K562 (cell line): ENCODE data around the gene KMT2E. TPM values are rescaled to one million over a fixed set of nuclear protein-coding genes. Genes with fewer than 3 reads are reported as not detected.

Source experiments
- CHD4 ChIP-seq: fragments of 200-600 bp; sonication (generic); IDR thresholded peaks from 3 replicates; pipeline ENCODE4 v1.6.1; 2012; ENCODE audit warnings: low read depth, mild to moderate bottlenecking, mixed read lengths, low read length, inconsistent platforms; ENCODE audit not compliant: insufficient read depth, insufficient replicate concordance, poor library complexity, severe bottlenecking
- CXXC5 ChIP-seq: fragments of 250-450 bp; sonication (Bioruptor Pico); IDR thresholded peaks from 2 replicates; pipeline ENCODE4 v1.8.0; 2022; ENCODE audit warnings: inconsistent platforms, mild to moderate bottlenecking, moderate library complexity
- ELF4 ChIP-seq: fragments of 450-650 bp; formaldehyde crosslinking; IDR thresholded peaks from 2 replicates; pipeline ENCODE4 v1.4.0; 2022; ENCODE audit warnings: missing genetic modification characterization
- FOXA3 ChIP-seq, 2 experiments: fragments of 450-650 bp in 1 of 2; sonication (generic) in 1 of 2; formaldehyde crosslinking; IDR thresholded peaks in 1 of 2; conservative IDR thresholded peaks in 1 of 2; 2 replicates each; pipeline versions ENCODE4 v1.4.0 to v1.8.0; 2020 to 2022; ENCODE audit warnings: mild to moderate bottlenecking in 2 of 2, missing genetic modification reagents in 1 of 2
- FUS ChIP-seq: fragments of 200-400 bp; formaldehyde crosslinking; optimal IDR thresholded peaks from 2 replicates; pipeline ENCODE3; 2017; ENCODE audit warnings: low read depth, low read length
- GATAD2B ChIP-seq: fragments of 450-650 bp; IDR thresholded peaks from 2 replicates; pipeline ENCODE4 v1.6.1; 2017; ENCODE audit warnings: mild to moderate bottlenecking, borderline replicate concordance
- KDM4B ChIP-seq, 2 experiments: fragments of 450-650 bp in 1 of 2; sonication (generic) in 1 of 2; IDR thresholded peaks; 2 replicates each; pipeline ENCODE4 v1.6.1; 2016 to 2017; ENCODE audit warnings: borderline replicate concordance in 2 of 2, antibody characterized with exemption in 1 of 2, low read depth in 1 of 2, mild to moderate bottlenecking in 1 of 2
- NR2C1 ChIP-seq, 2 experiments: fragments of 450-650 bp; IDR thresholded peaks; 2 replicates each; pipeline ENCODE4 v1.6.1; 2017; ENCODE audit warnings: mild to moderate bottlenecking in 2 of 2, antibody characterized with exemption in 1 of 2, inconsistent platforms in 1 of 2, missing compliant biosample characterization in 1 of 2, missing genetic modification characterization in 1 of 2
- PYGO2 ChIP-seq: fragments of 450-650 bp; IDR thresholded peaks from 2 replicates; pipeline ENCODE4 v1.6.1; 2016; ENCODE audit warnings: mild to moderate bottlenecking, missing genetic modification characterization, moderate library complexity, missing compliant biosample characterization
- RBM25 ChIP-seq: fragments of 200-400 bp; formaldehyde crosslinking; IDR thresholded peaks from 2 replicates; pipeline ENCODE4 v1.6.1; 2018; ENCODE audit warnings: low read length, low read depth, moderate library complexity; ENCODE audit not compliant: severe bottlenecking
- RFX1 ChIP-seq: fragments of 450-650 bp; IDR thresholded peaks from 2 replicates; pipeline ENCODE4 v1.6.1; 2016; ENCODE audit warnings: mild to moderate bottlenecking, moderate library complexity
- SMC3 ChIP-seq: conservative IDR thresholded peaks from 2 replicates; pipeline ENCODE4 v1.6.1; 2011; ENCODE audit warnings: low read depth, low read length, improper control_type of control experiment; ENCODE audit not compliant: insufficient read depth
- TRIM24 ChIP-seq, 2 experiments: fragments of 450-650 bp; IDR thresholded peaks; 2 replicates each; pipeline ENCODE4 v1.6.1; 2016
- ZBTB17 ChIP-seq: fragments of 450-650 bp; formaldehyde crosslinking; IDR thresholded peaks from 2 replicates; pipeline ENCODE4 v1.4.0; 2020; ENCODE audit warnings: mild to moderate bottlenecking
- ZNF717 ChIP-seq: fragments of 250-450 bp; sonication (Bioruptor Pico); IDR thresholded peaks from 2 replicates; pipeline ENCODE4 v1.5.0; 2021
- ZSCAN32 ChIP-seq: fragments of 450-650 bp; formaldehyde crosslinking; IDR thresholded peaks from 2 replicates; pipeline ENCODE4 v1.4.0; 2020; ENCODE audit warnings: mild to moderate bottlenecking, moderate library complexity
- polyA plus RNA-seq, 8 experiments: library from polyadenylated mRNA; depleted of rRNA in 4 of 8; stranded (reverse) in 5 of 8; unstranded in 3 of 8; fragments of >200 nt; fragmentation: Nextera tagmentation in 2 of 8; fragmentation: Illumina TruSeq in 1 of 8; extraction: Ambion mirVana in 2 of 8; extraction: Trizol in 1 of 8; gene quantifications; 2 replicates each; pipeline versions ENCODE4 v1.2.1 to v1.2.3, GENCODE V29; 2011 to 2014; ENCODE audit warnings: inconsistent platforms in 1 of 8, missing spikeins in 1 of 8
- total RNA-seq, 7 experiments: library from RNA; depleted of rRNA in 6 of 7; stranded (reverse); fragments of >200 nt in 6 of 7; fragmentation: Illumina TruSeq in 2 of 7; extraction: Trizol in 2 of 7; gene quantifications; 2 replicates each; pipeline versions ENCODE4 v1.2.1 to v1.2.3, GENCODE V29; 2011 to 2021; ENCODE audit warnings: low replicate concordance in 1 of 7
- TF ChIP-seq, protein P1 (sequence below): fragments of 250-450 bp; sonication (Bioruptor Pico); IDR thresholded peaks from 2 replicates; pipeline ENCODE4 v1.5.0; 2021
- TF ChIP-seq, protein P2 (sequence below): sonication (generic); formaldehyde crosslinking; IDR thresholded peaks from 2 replicates; pipeline ENCODE4 v1.8.1; 2023; ENCODE audit warnings: mild to moderate bottlenecking, missing genetic modification reagents
- TF ChIP-seq, protein P3 (sequence below): sonication (generic); formaldehyde crosslinking; IDR thresholded peaks from 2 replicates; pipeline ENCODE4 v1.8.1; 2023; ENCODE audit warnings: mild to moderate bottlenecking, missing genetic modification reagents
- TF ChIP-seq, protein P4 (sequence below): fragments of 450-650 bp; IDR thresholded peaks from 2 replicates; pipeline ENCODE4 v1.6.1; 2017; ENCODE audit warnings: antibody characterized with exemption

KMT2E gene
- total and polyA plus RNA-seq, 9 of the 15 experiments (the other 6 are each of a cell fraction or from before 2014, with no cell fraction given) = 8.9 to 55.3 (median 38.1) TPM

DNA sequence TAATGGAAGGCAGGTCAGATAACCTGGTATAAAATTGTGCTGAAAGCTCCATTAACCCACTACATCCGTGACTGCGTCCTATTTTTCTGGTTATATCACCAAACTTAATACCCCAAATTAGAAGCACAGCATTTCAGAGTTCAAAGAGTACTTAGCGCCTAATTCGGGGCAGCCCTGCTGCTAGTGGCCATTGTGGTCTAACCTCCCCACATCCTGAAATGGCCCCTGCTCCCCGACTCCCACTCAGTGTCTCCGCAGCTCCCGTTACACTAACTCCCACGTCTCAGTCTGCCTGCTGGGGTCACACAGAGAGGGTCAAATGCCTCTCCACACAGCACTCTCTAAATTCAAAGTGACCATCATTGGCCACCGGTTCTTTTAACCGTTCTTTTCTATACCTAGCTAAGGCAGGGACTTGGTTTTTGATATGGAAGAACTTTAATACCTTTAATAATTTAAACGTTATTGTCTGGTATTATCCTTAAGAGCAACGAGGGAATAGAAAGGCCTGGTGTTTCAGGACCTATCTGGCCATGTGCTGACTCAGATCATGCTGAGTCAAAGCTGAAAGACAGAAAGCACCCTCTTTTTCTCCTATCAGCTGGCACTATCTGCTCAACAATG, 117.1 kb downstream of the KMT2E start (continued):
- no peak for TF ChIP-seq SMC3
- no peak for TF ChIP-seq ZNF717 (CRISPR knock-in tag)
- TF ChIP-seq, protein P1, sequence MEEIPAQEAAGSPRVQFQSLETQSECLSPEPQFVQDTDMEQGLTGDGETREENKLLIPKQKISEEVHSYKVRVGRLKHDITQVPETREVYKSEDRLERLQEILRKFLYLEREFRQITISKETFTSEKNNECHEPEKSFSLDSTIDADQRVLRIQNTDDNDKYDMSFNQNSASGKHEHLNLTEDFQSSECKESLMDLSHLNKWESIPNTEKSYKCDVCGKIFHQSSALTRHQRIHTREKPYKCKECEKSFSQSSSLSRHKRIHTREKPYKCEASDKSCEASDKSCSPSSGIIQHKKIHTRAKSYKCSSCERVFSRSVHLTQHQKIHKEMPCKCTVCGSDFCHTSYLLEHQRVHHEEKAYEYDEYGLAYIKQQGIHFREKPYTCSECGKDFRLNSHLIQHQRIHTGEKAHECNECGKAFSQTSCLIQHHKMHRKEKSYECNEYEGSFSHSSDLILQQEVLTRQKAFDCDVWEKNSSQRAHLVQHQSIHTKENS (CRISPR knock-in tag) = no peak
- TF ChIP-seq, protein P2, sequence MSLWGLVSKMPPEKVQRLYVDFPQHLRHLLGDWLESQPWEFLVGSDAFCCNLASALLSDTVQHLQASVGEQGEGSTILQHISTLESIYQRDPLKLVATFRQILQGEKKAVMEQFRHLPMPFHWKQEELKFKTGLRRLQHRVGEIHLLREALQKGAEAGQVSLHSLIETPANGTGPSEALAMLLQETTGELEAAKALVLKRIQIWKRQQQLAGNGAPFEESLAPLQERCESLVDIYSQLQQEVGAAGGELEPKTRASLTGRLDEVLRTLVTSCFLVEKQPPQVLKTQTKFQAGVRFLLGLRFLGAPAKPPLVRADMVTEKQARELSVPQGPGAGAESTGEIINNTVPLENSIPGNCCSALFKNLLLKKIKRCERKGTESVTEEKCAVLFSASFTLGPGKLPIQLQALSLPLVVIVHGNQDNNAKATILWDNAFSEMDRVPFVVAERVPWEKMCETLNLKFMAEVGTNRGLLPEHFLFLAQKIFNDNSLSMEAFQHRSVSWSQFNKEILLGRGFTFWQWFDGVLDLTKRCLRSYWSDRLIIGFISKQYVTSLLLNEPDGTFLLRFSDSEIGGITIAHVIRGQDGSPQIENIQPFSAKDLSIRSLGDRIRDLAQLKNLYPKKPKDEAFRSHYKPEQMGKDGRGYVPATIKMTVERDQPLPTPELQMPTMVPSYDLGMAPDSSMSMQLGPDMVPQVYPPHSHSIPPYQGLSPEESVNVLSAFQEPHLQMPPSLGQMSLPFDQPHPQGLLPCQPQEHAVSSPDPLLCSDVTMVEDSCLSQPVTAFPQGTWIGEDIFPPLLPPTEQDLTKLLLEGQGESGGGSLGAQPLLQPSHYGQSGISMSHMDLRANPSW (CRISPR knock-in tag) = no peak
- no peak for TF ChIP-seq RFX1
- no peak for TF ChIP-seq RBM25
- TF ChIP-seq, protein P3, sequence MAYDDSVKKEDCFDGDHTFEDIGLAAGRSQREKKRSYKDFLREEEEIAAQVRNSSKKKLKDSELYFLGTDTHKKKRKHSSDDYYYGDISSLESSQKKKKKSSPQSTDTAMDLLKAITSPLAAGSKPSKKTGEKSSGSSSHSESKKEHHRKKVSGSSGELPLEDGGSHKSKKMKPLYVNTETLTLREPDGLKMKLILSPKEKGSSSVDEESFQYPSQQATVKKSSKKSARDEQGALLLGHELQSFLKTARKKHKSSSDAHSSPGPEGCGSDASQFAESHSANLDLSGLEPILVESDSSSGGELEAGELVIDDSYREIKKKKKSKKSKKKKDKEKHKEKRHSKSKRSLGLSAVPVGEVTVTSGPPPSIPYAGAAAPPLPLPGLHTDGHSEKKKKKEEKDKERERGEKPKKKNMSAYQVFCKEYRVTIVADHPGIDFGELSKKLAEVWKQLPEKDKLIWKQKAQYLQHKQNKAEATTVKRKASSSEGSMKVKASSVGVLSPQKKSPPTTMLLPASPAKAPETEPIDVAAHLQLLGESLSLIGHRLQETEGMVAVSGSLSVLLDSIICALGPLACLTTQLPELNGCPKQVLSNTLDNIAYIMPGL (CRISPR knock-in tag) = no peak
- no peak for TF ChIP-seq ELF4 (CRISPR knock-in tag)
- TF ChIP-seq GATAD2B = no peak
- TF ChIP-seq KDM4B (IDR thresholded peaks at IDR 0.05; ENCODE audit: borderline replicate concordance in 2 of 2, low read depth in 1 of 2) = 0 out of 4 replicates have a peak, but pooled peaks of 1 of the 2 experiments have one; percentile 35
- TF ChIP-seq PYGO2 (tag) = no peak
- TF ChIP-seq FUS = no peak
- TF ChIP-seq CXXC5 (CRISPR knock-in tag) = peak; percentile 45
- TF ChIP-seq NR2C1 (IDR thresholded peaks at IDR 0.05) = peak; percentile 78
- TF ChIP-seq NR2C1 (tag; IDR thresholded peaks at IDR 0.05) = peak; percentile 76
- no peak for TF ChIP-seq CHD4
- no peak for TF ChIP-seq ZBTB17 (CRISPR knock-in tag)
- TF ChIP-seq FOXA3 (CRISPR knock-in tag; conservative IDR thresholded peaks at IDR 0.05 in 1 of 2, IDR thresholded peaks at IDR 0.05 in 1 of 2) = 0 out of 4 replicates have a peak, but pooled peaks of 1 of the 2 experiments have one; percentile 40
- TF ChIP-seq TRIM24 (IDR thresholded peaks at IDR 0.05) = peak in 1 of 2 experiments; percentile 56; a peak in 1 of 4 replicates
- TF ChIP-seq, protein P4, sequence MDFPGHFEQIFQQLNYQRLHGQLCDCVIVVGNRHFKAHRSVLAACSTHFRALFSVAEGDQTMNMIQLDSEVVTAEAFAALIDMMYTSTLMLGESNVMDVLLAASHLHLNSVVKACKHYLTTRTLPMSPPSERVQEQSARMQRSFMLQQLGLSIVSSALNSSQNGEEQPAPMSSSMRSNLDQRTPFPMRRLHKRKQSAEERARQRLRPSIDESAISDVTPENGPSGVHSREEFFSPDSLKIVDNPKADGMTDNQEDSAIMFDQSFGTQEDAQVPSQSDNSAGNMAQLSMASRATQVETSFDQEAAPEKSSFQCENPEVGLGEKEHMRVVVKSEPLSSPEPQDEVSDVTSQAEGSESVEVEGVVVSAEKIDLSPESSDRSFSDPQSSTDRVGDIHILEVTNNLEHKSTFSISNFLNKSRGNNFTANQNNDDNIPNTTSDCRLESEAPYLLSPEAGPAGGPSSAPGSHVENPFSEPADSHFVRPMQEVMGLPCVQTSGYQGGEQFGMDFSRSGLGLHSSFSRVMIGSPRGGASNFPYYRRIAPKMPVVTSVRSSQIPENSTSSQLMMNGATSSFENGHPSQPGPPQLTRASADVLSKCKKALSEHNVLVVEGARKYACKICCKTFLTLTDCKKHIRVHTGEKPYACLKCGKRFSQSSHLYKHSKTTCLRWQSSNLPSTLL = no peak
- TF ChIP-seq ZSCAN32 = no peak
